ACHN (cell line): ENCODE results near the gene MCRIP1.

Experiments
- DNase-seq: peaks from one replicate; pipeline ENCODE4 v3.0.0-alpha.2; 2015
- in situ Hi-C: cut with HindIII; loops from 2 replicates; pipeline ENCODE4 v1.10.0; 2017; ENCODE audit warnings: low sequenced_read_pairs, low pct_ligation_motif_present, low pct_unique_long_range_greater_than_20kb

Gene MCRIP1

DNA sequence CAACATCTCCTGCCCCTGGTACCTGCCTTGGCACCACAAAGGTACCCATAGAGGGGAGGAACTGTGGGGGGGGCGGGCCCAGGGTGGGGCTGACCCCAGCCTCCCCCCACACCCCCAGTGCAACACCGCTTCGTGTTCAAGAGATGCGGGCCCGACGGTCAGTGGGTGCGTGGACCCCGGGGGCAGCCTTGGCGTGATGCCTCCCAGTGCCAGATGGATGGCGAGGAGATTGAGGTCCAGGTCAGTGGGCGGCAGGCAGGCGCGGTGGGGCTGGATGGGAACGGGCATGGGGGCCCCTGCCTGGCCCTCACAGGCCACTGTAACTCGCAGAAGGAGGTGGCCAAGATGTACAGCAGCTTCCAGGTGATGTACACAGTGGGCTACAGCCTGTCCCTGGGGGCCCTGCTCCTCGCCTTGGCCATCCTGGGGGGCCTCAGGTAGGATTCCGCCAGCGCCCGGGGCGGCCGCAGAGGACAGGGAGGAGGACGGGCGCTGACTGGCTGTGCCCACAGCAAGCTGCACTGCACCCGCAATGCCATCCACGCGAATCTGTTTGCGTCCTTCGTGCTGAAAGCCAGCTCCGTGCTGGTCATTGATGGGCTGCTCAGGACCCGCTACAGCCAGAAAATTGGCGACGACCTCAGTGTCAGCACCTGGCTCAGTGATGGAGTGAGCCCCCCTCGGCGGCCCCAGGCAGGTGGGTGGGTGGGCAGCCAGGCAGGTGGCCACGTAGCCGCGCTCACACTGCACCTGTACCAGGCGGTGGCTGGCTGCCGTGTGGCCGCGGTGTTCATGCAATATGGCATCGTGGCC is 22.0 kb downstream of the MCRIP1 start:
- in situ Hi-C loops, result no loop called here
- DNase-seq, result no peak

GRCh38 chr17:81810476-81810875 is 22.6 kb downstream of the MCRIP1 start:
- no peak for DNase-seq
- in situ Hi-C loops, result no loop called here

- in situ Hi-C loops, result no loop called here
- DNase-seq, result no peak
Observed at GRCh38 chr17:81809556-81809998, 23.5 kb downstream of the MCRIP1 start.

DNA sequence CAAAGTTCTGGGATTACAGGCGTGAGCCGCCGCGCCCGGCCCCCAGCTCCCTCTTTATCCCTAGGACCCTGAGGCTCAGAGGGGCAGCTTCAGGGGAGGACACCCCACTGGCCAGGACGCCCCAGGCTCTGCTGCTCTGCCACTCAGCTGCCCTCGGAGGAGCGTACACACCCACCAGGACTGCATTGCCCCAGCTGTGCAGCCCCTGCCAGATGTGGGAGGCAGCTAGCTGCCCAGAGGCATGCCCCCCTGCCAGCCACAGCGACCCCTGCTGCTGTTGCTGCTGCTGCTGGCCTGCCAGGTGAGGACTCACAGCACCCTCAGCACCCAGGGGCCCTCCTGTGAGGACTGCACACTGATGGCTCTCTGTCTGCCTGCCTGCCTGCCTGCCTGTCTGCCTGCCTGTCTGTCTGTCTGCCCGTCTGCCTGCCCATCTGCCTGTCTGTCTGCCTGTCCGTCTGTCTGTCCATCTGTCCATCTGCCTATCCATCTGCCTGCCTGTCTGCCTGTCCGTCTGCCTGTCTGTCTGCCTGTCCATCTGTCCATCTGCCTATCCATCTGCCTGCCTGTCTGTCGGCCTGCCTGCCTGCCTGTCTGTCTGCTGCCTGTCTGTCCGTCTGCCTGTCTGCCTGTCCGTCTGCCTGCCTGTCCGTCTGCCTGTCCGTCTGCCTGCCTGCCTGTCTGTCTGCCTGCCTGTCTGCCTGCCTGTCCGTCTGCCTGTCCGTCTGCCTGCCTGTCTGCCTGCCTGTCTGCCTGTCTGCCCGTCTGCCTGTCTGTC is 24.1 kb downstream of the MCRIP1 start:
- DNase-seq, result no peak
- in situ Hi-C loops, result no loop called here

DNA sequence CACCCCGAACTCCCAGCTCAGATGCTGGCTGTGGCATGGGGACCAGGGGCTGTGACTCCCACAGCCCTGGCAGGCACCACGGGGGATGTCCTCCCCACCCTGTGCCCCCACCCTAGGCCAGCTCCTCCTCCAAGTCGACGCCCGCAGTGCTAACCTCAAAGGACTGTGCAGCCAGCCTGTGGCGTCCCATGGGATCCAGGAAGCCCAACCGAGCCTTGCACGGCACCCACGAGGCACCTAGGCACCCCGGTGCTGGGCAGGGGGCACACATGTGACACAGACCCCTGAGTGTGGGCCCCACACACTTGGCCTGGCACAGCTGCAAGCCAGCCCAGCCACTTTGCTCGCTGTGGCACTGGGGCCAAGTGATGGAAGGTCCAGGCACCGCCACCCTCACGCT is 25.3 kb downstream of the MCRIP1 start:
- in situ Hi-C loops, result no loop called here
- no peak for DNase-seq

DNA sequence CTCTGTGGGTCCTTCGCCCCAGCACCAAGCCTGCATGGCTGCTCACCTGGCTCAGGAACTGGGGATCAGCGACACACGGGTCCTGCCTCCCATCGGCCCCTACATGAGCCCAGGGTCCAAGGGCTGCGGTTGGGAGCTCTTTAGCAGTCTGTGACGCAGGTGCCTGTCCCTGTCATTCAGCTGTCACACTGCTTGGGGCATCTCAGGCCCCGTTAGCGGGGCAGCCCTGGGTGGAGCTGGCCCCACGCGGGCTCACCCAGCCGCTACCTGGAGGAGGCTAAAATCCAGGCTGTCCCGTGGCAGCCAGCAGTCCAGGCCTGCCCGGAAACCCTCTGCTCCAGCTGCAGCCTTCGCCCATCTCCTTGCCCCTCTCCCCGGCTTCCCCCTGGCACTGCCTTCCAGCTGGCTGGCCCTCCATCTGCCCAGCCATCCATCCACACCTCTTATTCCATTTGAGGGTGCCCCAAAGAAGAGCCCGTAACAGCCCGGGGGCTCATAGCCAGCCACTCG is 25.8 kb downstream of the MCRIP1 start:
- DNase-seq, result no peak
- in situ Hi-C loops, result no loop called here

- DNase-seq, result no peak
- in situ Hi-C loops, result no loop called here
Observed at GRCh38 chr17:81806461-81807209, 26.5 kb downstream of the MCRIP1 start.

DNA sequence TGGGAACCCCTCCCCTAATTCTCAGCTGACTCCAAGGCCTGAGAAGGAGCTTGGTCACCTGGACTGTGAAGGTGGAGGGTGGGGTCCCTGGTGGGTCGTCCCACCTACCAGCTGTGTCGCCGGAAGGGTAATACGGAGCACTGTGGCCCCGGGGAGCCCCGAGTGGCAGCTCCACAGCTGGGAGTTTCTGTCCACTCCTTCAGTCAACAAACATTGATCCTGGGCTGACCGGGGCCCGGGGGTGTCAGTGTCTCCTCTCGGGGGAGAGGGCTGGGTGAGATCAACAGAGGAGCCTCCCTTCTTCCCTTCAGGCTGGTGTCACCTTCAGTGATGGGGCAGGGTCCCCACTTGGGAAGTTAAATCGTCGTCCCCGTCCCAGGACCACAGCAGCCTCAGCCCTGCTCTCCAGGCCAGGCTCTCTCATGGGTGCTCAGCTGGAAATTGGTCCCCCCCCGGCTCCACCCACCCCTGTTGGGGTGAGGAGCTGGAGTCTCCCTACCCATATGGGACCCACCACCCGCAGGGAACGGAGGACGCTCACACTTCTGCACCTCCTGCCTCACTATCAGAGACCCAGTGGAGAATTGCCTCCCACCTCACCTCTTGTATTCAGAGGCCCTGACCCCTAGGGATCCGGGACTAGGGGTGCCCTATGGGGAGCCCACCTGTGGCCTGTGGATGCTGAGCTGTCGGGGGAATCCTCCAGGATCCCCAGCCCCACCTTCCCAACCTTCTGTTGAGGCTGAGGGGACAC is 27.2 kb downstream of the MCRIP1 start:
- DNase-seq, result no peak
- in situ Hi-C loops, result no loop called here

DNA sequence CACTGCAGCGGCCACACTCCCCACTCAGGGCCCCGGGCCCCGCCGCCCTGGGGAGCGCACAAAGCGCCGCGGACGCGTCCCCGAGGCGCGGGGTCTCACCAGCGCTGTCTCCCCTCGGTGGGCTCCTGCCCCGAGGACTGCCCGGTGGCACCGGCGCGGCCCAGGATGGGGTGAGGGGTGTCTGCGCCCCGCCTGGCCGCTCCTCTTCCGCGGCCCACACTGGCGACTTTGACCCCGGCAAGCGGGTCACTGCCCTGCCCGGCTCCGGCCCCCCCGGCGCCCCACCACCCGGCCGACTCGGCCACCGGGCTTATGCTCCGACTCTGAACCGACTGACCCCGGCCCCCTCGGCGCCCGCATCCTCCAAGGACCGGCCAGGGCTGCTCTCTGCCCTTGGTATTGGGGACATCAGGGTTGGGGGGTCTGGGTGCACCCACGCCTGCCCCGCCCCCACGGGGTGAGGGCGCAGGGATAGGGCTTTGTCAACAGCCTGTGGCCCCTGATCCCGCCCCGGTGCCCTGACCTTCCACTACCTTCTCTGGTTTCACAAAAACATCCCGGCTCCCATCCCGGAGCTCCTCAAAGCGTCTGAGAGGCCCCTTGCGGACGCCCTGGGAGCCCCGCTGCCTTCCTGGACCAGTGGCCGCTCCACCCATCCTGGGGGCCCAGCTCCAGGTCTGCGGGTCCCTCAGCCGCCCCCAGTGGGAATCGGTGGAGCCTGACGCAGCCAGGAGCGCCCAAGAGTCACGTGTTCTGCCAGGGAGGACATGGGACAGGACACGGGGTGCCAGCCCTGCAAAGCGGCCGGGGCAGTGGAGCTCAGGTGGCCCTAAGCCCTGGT is 28.3 kb downstream of the MCRIP1 start:
- in situ Hi-C loops, result no loop called here
- DNase-seq, result no peak

- in situ Hi-C loops, result no loop called here
Observed at GRCh38 chr17:81803728-81804558, 29.1 kb downstream of the MCRIP1 start, which contains the start of gene GCGR. TSS of gene GCGR (plus strand) at chr17:81804150. CDS start at chr17:81809019, 4,869 bp downstream.

DNA sequence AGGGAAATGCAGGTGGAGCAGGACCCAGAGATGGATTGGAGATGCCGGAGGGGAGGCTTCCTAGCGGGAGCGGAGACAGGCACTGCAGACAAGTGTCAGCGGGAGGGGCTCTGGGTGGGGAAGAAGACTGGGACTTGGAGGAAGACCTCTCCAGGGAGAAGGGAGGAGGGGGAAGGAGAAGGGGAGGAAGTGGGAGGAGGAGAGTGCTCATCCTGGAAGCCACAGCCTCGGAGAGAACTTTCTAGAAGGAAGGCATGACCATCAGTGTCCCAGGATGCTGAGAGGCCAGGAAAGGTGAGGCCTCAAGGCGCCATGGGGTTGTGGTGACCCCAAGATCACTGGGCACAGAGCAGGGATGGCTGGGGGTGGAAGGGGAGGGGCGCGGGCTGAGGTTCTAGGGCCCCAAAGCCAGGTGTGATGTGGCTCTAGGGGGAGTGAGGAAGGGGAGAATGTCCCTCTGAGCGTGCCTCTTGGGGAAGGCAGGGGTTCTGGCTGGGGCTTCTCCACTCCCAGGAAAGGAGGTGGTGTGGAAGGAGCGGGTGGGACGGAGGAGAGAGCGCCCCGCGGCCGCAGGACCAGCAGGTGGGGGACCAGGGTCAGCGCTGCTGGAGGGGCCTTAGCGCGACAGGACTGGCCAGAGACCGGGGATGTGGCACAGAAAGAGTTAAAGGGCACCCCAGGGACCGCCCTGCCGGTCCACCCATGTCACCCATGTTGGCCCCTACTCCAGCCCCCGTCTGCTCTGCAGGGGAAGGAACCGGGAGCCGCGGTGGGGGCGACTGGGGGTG is 30.0 kb downstream of the MCRIP1 start:
- in situ Hi-C loops, result no loop called here
- DNase-seq, result no peak

More at GRCh38 chr17:81803728-81804558, 29.1 kb downstream of the MCRIP1 start, which contains the start of gene GCGR:
- no peak for DNase-seq

- no peak for DNase-seq
- in situ Hi-C loops, result no loop called here
Observed at GRCh38 chr17:81802048-81802758, 30.9 kb downstream of the MCRIP1 start.

GRCh38 chr17:81801327-81801726 is 31.8 kb downstream of the MCRIP1 start:
- DNase-seq, result no peak
- in situ Hi-C loops, result no loop called here

GRCh38 chr17:81794509-81794908 is 38.6 kb downstream of the MCRIP1 start:
- in situ Hi-C loops, result no loop called here
- DNase-seq, result no peak

- in situ Hi-C loops, result no loop called here
- no peak for DNase-seq
Observed at GRCh38 chr17:81794074-81794476, 39.0 kb downstream of the MCRIP1 start.
